A549 (cell line): ENCODE data around the gene SMIM20.
"Not testable (repeated sequence)": the region's sequence is repeated elsewhere in the genome, so short reads cannot be mapped to it uniquely, and the experiment has no call there.

Experiments used
- CEBPB ChIP-seq, 2 experiments: fragments of >200 bp in 1 of 2; sonication (Bioruptor Twin) in 1 of 2; formaldehyde crosslinking in 1 of 2; IDR thresholded peaks; 2 replicates each; pipeline ENCODE4 v1.6.1; 2012 to 2016
- CHD4 ChIP-seq: fragments of 200-600 bp; sonication (generic); IDR thresholded peaks from 2 replicates; pipeline ENCODE4 v1.6.1; 2016; ENCODE audit warnings: antibody characterized with exemption, mild to moderate bottlenecking, borderline replicate concordance
- EP300 ChIP-seq, 2 experiments: fragments of >200 bp; sonication (Bioruptor Twin); formaldehyde crosslinking; IDR thresholded peaks; 2 replicates in 1 of 2; 3 replicates in 1 of 2; pipeline ENCODE4 v1.6.1; 2016 to 2017
- KDM1A ChIP-seq: fragments of 200-600 bp; sonication (generic); IDR thresholded peaks from 2 replicates; pipeline ENCODE4 v1.6.1; 2016; ENCODE audit warnings: low read depth, mild to moderate bottlenecking
- POLR2A ChIP-seq: IDR thresholded peaks from 2 replicates; pipeline ENCODE4 v1.6.1; 2012; ENCODE audit warnings: mild to moderate bottlenecking, low read length
- RFX5 ChIP-seq: fragments of 450-650 bp; IDR thresholded peaks from 2 replicates; pipeline ENCODE4 v1.7.1; 2014; ENCODE audit warnings: antibody characterized with exemption, mild to moderate bottlenecking, moderate library complexity
- SREBF2 ChIP-seq: fragments of 450-650 bp; IDR thresholded peaks from 2 replicates; pipeline ENCODE4 v1.6.1; 2014; ENCODE audit warnings: mild to moderate bottlenecking, moderate library complexity
- TF ChIP-seq, protein P1 (sequence below): fragments of >200 bp; sonication (Bioruptor Twin); formaldehyde crosslinking; IDR thresholded peaks from 3 replicates; pipeline ENCODE4 v1.5.1; 2016
- TF ChIP-seq, protein P2 (sequence below): fragments of 450-650 bp; IDR thresholded peaks from 2 replicates; pipeline ENCODE4 v1.6.1; 2014; ENCODE audit warnings: antibody characterized with exemption

DNA sequence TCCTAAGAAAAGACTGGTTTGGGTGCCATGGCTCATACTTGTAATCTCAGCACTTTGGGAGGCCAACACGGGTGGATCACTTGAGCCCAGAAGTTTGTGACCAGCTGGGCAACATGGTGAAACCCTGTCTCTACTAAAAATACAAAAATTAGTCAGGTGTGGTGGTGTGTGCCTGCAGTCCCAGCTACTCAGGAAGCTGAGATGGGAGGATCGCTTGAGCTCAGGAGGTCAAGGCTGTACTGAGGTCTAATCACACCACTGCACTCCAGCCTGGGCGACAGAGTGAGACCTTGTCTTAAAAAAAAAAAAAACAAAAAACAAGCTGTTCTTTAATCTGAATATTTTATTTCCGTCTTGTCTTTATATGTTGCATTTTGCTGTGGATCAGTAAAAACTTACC lies 47.6 kb upstream of the SMIM20 start:
- TF ChIP-seq, protein P1, sequence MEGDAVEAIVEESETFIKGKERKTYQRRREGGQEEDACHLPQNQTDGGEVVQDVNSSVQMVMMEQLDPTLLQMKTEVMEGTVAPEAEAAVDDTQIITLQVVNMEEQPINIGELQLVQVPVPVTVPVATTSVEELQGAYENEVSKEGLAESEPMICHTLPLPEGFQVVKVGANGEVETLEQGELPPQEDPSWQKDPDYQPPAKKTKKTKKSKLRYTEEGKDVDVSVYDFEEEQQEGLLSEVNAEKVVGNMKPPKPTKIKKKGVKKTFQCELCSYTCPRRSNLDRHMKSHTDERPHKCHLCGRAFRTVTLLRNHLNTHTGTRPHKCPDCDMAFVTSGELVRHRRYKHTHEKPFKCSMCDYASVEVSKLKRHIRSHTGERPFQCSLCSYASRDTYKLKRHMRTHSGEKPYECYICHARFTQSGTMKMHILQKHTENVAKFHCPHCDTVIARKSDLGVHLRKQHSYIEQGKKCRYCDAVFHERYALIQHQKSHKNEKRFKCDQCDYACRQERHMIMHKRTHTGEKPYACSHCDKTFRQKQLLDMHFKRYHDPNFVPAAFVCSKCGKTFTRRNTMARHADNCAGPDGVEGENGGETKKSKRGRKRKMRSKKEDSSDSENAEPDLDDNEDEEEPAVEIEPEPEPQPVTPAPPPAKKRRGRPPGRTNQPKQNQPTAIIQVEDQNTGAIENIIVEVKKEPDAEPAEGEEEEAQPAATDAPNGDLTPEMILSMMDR = not testable (repeated sequence)
- TF ChIP-seq CEBPB (IDR thresholded peaks at IDR 0.05); POLR2A; SREBF2; EP300 (IDR thresholded peaks at IDR 0.05); CHD4; RFX5; KDM1A: not testable (repeated sequence)
- TF ChIP-seq, protein P2, sequence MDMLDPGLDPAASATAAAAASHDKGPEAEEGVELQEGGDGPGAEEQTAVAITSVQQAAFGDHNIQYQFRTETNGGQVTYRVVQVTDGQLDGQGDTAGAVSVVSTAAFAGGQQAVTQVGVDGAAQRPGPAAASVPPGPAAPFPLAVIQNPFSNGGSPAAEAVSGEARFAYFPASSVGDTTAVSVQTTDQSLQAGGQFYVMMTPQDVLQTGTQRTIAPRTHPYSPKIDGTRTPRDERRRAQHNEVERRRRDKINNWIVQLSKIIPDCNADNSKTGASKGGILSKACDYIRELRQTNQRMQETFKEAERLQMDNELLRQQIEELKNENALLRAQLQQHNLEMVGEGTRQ = not testable (repeated sequence)
